K562 (cell line): ENCODE data around the gene TCEANC. TPM values are rescaled to one million over a fixed set of nuclear protein-coding genes. Genes with fewer than 3 reads are reported as not detected.

Experiments
- CHD7 ChIP-seq: fragments of 200-600 bp; sonication (generic); IDR thresholded peaks from one replicate; pipeline ENCODE4 v1.6.1; 2012; ENCODE audit warnings: mild to moderate bottlenecking, low read depth, low read length, inconsistent platforms
- KLF16 ChIP-seq: IDR thresholded peaks from 2 replicates; pipeline ENCODE4 v1.6.1; 2016; ENCODE audit warnings: antibody characterized with exemption
- MBD1 ChIP-seq: fragments of 250-450 bp; sonication (Bioruptor Pico); IDR thresholded peaks from 2 replicates; pipeline ENCODE4 v1.8.0; 2022; ENCODE audit warnings: inconsistent platforms
- NFATC3 ChIP-seq: fragments of 450-650 bp; IDR thresholded peaks from 2 replicates; pipeline ENCODE4 v1.6.1; 2017; ENCODE audit warnings: mild to moderate bottlenecking
- PHF21A ChIP-seq: fragments of 450-650 bp; IDR thresholded peaks from 2 replicates; pipeline ENCODE4 v1.6.1; 2017; ENCODE audit warnings: low read depth, borderline replicate concordance
- RBM15 ChIP-seq: fragments of 200-400 bp; formaldehyde crosslinking; IDR thresholded peaks from 2 replicates; pipeline ENCODE4 v1.6.1; 2018; ENCODE audit warnings: mild to moderate bottlenecking, low read length, moderate library complexity; ENCODE audit not compliant: insufficient read depth
- RBM25 ChIP-seq: fragments of 200-400 bp; formaldehyde crosslinking; IDR thresholded peaks from 2 replicates; pipeline ENCODE4 v1.6.1; 2018; ENCODE audit warnings: low read length, low read depth, moderate library complexity; ENCODE audit not compliant: severe bottlenecking
- RHOXF2B ChIP-seq: fragments of 250-450 bp; sonication (Bioruptor Pico); conservative IDR thresholded peaks from 2 replicates; pipeline ENCODE4 v1.5.1; 2021
- TEAD4 ChIP-seq, 2 experiments: sonication (generic) in 1 of 2; formaldehyde crosslinking in 1 of 2; IDR thresholded peaks; 2 replicates each; pipeline versions ENCODE4 v1.6.1 to v1.8.0; 2012 to 2022; ENCODE audit warnings: borderline replicate concordance in 1 of 2, inconsistent platforms in 1 of 2, low read length in 1 of 2, mild to moderate bottlenecking in 1 of 2, missing genetic modification reagents in 1 of 2
- ZMIZ1 ChIP-seq, 2 experiments: fragments of 150-350 bp in 1 of 2; IDR thresholded peaks; 2 replicates each; pipeline ENCODE4 v1.6.1; 2012 to 2016; ENCODE audit warnings: low read depth in 2 of 2, low read length in 2 of 2, mild to moderate bottlenecking in 1 of 2, moderate library complexity in 1 of 2
- ZNF232 ChIP-seq: sonication (generic); formaldehyde crosslinking; IDR thresholded peaks from 2 replicates; pipeline ENCODE4 v1.8.0; 2022; ENCODE audit warnings: mild to moderate bottlenecking, missing genetic modification reagents
- polyA plus RNA-seq, 8 experiments: library from polyadenylated mRNA; depleted of rRNA in 4 of 8; stranded (reverse) in 5 of 8; unstranded in 3 of 8; fragments of >200 nt; fragmentation: Nextera tagmentation in 2 of 8; fragmentation: Illumina TruSeq in 1 of 8; extraction: Ambion mirVana in 2 of 8; extraction: Trizol in 1 of 8; gene quantifications; 2 replicates each; pipeline versions ENCODE4 v1.2.1 to v1.2.3, GENCODE V29; 2011 to 2014; ENCODE audit warnings: inconsistent platforms in 1 of 8, missing spikeins in 1 of 8
- total RNA-seq, 7 experiments: library from RNA; depleted of rRNA in 6 of 7; stranded (reverse); fragments of >200 nt in 6 of 7; fragmentation: Illumina TruSeq in 2 of 7; extraction: Trizol in 2 of 7; gene quantifications; 2 replicates each; pipeline versions ENCODE4 v1.2.1 to v1.2.3, GENCODE V29; 2011 to 2021; ENCODE audit warnings: low replicate concordance in 1 of 7

TCEANC gene
- total and polyA plus RNA-seq, 9 of the 15 experiments (the other 6 are each of a cell fraction or from before 2014, with no cell fraction given) = 1.2 to 2.8 (median 2.0) TPM

GRCh38 chrX:13647709-13648212, 5.2 kb upstream of the TCEANC start (continued):
- no peak for TF ChIP-seq CHD7
- no peak for TF ChIP-seq MBD1 (CRISPR knock-in tag)
- no peak for TF ChIP-seq ZNF232
- peak in 1 of 2 experiments; percentile 80; a peak in 2 of 4 replicates for TF ChIP-seq ZMIZ1 (IDR thresholded peaks at IDR 0.05; ENCODE audit: low read depth in 2 of 2, low read length in 2 of 2)
- no peak for TF ChIP-seq RBM25
- TF ChIP-seq RHOXF2B (CRISPR knock-in tag) = no peak
- TF ChIP-seq KLF16 = peak; percentile 76; the same call in 1 of the 2 replicates
- no peak for TF ChIP-seq NFATC3
- TF ChIP-seq PHF21A = peak; percentile 84; the same call in 1 of the 2 replicates
- no peak for TF ChIP-seq RBM15
- TF ChIP-seq TEAD4 (IDR thresholded peaks at IDR 0.05; ENCODE audit: low read length) = peak; percentile 93
- TF ChIP-seq TEAD4 (CRISPR knock-in tag; IDR thresholded peaks at IDR 0.05; ENCODE audit: borderline replicate concordance) = no peak
